ENCODE data around the gene TAX1BP1.
"Not testable (repeated sequence)": the region's sequence is repeated elsewhere in the genome, so short reads cannot be mapped to it uniquely, and the experiment has no call there.

Gene TAX1BP1

GRCh38 chr7:27850531-27850930, 110.6 kb downstream of the TAX1BP1 start:
- H3K27ac ChIP-seq = no peak overlapping the region
- TF ChIP-seq CTCF (conservative IDR thresholded peaks at IDR 0.05) (no peak), ZFX (IDR thresholded peaks at IDR 0.05) (no peak)

- H3K27ac ChIP-seq = not testable (repeated sequence)
These were observed 116.9 kb downstream of the TAX1BP1 start for GRCh38 chr7:27856703-27857485.

GRCh38 chr7:27860800-27861199, 120.8 kb downstream of the TAX1BP1 start:
- TF ChIP-seq ZFX (IDR thresholded peaks at IDR 0.05) = no peak
- no peak for TF ChIP-seq CTCF (conservative IDR thresholded peaks at IDR 0.05)
- no peak overlapping the region for H3K27ac ChIP-seq

DNA sequence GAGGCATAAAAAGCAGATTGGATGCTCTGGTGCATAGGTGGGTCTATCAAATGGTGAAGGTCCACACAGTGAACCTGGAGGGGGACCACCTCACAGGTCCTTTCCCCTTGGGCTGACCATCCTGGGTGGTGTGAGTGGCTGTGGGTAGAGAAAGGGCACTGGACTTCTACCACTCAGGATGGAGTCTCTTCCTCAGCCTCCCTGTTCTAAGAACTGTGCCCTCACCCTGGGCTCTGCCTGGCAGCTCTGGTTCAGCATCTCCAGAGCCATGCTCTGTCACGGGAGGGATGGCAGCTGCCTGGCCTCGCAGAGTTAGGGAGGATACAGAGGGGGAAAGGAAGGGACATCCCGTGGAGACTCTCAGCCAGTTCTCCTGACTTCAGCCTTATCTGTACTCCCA, 121.8 kb downstream of the TAX1BP1 start:
- TF ChIP-seq CTCF (conservative IDR thresholded peaks at IDR 0.05) (no peak), ZFX (IDR thresholded peaks at IDR 0.05) (no peak)
- no peak overlapping the region for H3K27ac ChIP-seq

- no peak for TF ChIP-seq CTCF (conservative IDR thresholded peaks at IDR 0.05)
- no peak for TF ChIP-seq ZFX (IDR thresholded peaks at IDR 0.05)
- no peak overlapping the region for H3K27ac ChIP-seq
These were observed 123.9 kb downstream of the TAX1BP1 start for GRCh38 chr7:27863880-27864279.

DNA sequence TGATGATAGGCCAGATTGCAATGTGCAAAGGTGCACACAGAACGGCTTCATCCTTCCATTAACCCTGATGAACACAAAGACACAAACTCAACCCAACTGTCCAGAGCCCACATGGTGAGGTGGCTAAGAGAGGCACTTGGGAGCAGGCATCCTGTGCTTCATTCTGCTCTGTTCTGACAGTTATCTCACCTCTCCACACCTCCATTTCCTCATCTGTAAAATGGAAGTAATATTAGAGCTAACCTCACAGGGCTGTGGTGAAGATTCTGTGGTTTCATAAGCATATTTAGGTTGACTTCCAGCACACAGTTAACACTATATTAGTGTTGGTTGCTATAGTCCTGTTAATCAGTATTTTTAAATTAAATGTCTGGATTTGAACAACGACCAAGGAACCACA, 126.3 kb downstream of the TAX1BP1 start:
- TF ChIP-seq ZFX (IDR thresholded peaks at IDR 0.05) = no peak
- TF ChIP-seq CTCF (conservative IDR thresholded peaks at IDR 0.05) = no peak
- no peak overlapping the region for H3K27ac ChIP-seq

- no peak for TF ChIP-seq ZFX (IDR thresholded peaks at IDR 0.05)
- TF ChIP-seq CTCF (conservative IDR thresholded peaks at IDR 0.05) = no peak
- H3K27ac ChIP-seq = no peak overlapping the region
These were observed 127.1 kb downstream of the TAX1BP1 start for GRCh38 chr7:27866828-27867672.

Measured in C4-2B (cell line).